ENCODE measurements around the gene SCTR. TPM values are rescaled to one million over a fixed set of nuclear protein-coding genes. Genes with fewer than 3 reads are reported as not detected.
A peak's percentile ranks its signal among the peaks of the same experiment; 100 is the strongest.

SCTR gene
- total RNA-seq, 1 donor from 2014 or later = 0.43 TPM

- peak; percentile 55 for ATAC-seq (ENCODE audit: poor library complexity)
- intact Hi-C loops (cut with DNase I) = no loop called here
- no peak for DNase-seq
Observed at GRCh38 chr2:119491776-119492525, 32.3 kb downstream of the SCTR start.

GRCh38 chr2:119490653-119491195, 33.6 kb downstream of the SCTR start:
- intact Hi-C loops (cut with DNase I) = no loop called here
- ATAC-seq (ENCODE audit: poor library complexity) = no peak

GRCh38 chr2:119490106-119490505, 34.2 kb downstream of the SCTR start:
- no peak for ATAC-seq (ENCODE audit: poor library complexity)
- intact Hi-C loops (cut with DNase I) = no loop called here

More at GRCh38 chr2:119490653-119491195, 33.6 kb downstream of the SCTR start:
- DNase-seq = no peak

GRCh38 chr2:119489232-119489952, 34.9 kb downstream of the SCTR start:
- ATAC-seq (ENCODE audit: poor library complexity) (no peak), DNase-seq (no peak)
- intact Hi-C loops (cut with DNase I) = no loop called here

More at GRCh38 chr2:119490106-119490505, 34.2 kb downstream of the SCTR start:
- no peak for DNase-seq

GRCh38 chr2:119488245-119489214, 35.8 kb downstream of the SCTR start:
- DNase-seq = no peak
- intact Hi-C loops (cut with DNase I) = no loop called here
- ATAC-seq (ENCODE audit: poor library complexity) = no peak

GRCh38 chr2:119487434-119488244, 36.6 kb downstream of the SCTR start:
- peak; percentile 9 for ATAC-seq (ENCODE audit: poor library complexity)
- intact Hi-C loops (cut with DNase I) = no loop called here
- DNase-seq = no peak

GRCh38 chr2:119486886-119487285, 37.4 kb downstream of the SCTR start:
- ATAC-seq (ENCODE audit: poor library complexity) (no peak), DNase-seq (no peak)
- intact Hi-C loops (cut with DNase I) = no loop called here

- DNase-seq = no peak
- no peak for ATAC-seq (ENCODE audit: poor library complexity)
- intact Hi-C loops (cut with DNase I) = no loop called here
Observed at GRCh38 chr2:119486196-119486827, 38.0 kb downstream of the SCTR start.

- peak; percentile 78 for ATAC-seq (ENCODE audit: poor library complexity)
Observed at GRCh38 chr2:119485336-119486110, 38.8 kb downstream of the SCTR start.

GRCh38 chr2:119484834-119485233, 39.4 kb downstream of the SCTR start:
- intact Hi-C loops (cut with DNase I) = no loop called here
- ATAC-seq (ENCODE audit: poor library complexity) (no peak), DNase-seq (no peak)

More at GRCh38 chr2:119485336-119486110, 38.8 kb downstream of the SCTR start:
- DNase-seq = peak; percentile 84
- intact Hi-C loops (cut with DNase I) = no loop called here

GRCh38 chr2:119483896-119484718, 40.2 kb downstream of the SCTR start:
- ATAC-seq (ENCODE audit: poor library complexity) (no peak), DNase-seq (no peak)
- intact Hi-C loops (cut with DNase I) = no loop called here

GRCh38 chr2:119483395-119483753, 40.9 kb downstream of the SCTR start:
- intact Hi-C loops (cut with DNase I) = no loop called here
- ATAC-seq (ENCODE audit: poor library complexity) = peak; percentile 8
- DNase-seq = no peak

GRCh38 chr2:119482481-119483394, 41.5 kb downstream of the SCTR start:
- intact Hi-C loops (cut with DNase I) = no loop called here
- DNase-seq (peak; percentile 80), ATAC-seq (ENCODE audit: poor library complexity) (peak; percentile 63)

GRCh38 chr2:119481501-119482455, 42.5 kb downstream of the SCTR start:
- no peak for ATAC-seq (ENCODE audit: poor library complexity)
- intact Hi-C loops (cut with DNase I) = no loop called here

More at GRCh38 chr2:119481501-119482455, 42.5 kb downstream of the SCTR start:
- DNase-seq = no peak
